H1 (cell line): ENCODE results near the gene APBB3. TPM values are rescaled to one million over a fixed set of nuclear protein-coding genes. Genes with fewer than 3 reads are reported as not detected.
A peak's percentile ranks its signal among the peaks of the same experiment; 100 is the strongest.

ENCODE experiments used
- CTCF ChIA-PET: fragments of 300-600 bp; sonication (Branson Sonifier 250); formaldehyde crosslinking; loops from one replicate; lab custom pipeline; 2021; ENCODE audit not compliant: partially characterized antibody; lab: Charles Lee
- POLR2A ChIA-PET: fragments of 300-600 bp; sonication (Branson Sonifier 250); formaldehyde crosslinking; loops from one replicate; lab custom pipeline; 2021; ENCODE audit warnings: inconsistent platforms; ENCODE audit not compliant: partially characterized antibody; lab: Charles Lee
- DNase-seq, 2 experiments: peaks; one replicate each; pipeline versions ENCODE4 v3.0.0 to v3.0.0-alpha.2; 2010 to 2022; ENCODE audit warnings: low spot score in 2 of 2, low read depth in 1 of 2, mixed read lengths in 1 of 2
- FAIRE-seq: peaks from 2 replicates; lab custom pipeline; 2011; peaks lifted over from hg19 to GRCh38; lab: Jason Lieb, UNC
- H2AFZ ChIP-seq: 2 replicates; pipeline ENCODE4 v1.8.1; 2012; ENCODE audit warnings: low read length, inconsistent platforms
- H2AK5ac ChIP-seq: 2 replicates; pipeline ENCODE4 v1.6.1; 2013; ENCODE audit warnings: low read depth, low read length
- H2BK120ac ChIP-seq: replicated peaks from 2 replicates; pipeline ENCODE3; 2013; ENCODE audit warnings: low read depth, low read length, inconsistent platforms
- H2BK12ac ChIP-seq: 2 replicates; pipeline ENCODE4 v1.6.1; 2013; ENCODE audit warnings: low read depth, low read length
- H2BK15ac ChIP-seq: 2 replicates; pipeline ENCODE4 v1.6.1; 2013; ENCODE audit warnings: low read length
- H2BK20ac ChIP-seq: 2 replicates; pipeline ENCODE4 v1.6.1; 2013; ENCODE audit warnings: low read length
- H2BK5ac ChIP-seq: 2 replicates; pipeline ENCODE4 v1.6.1; 2013; ENCODE audit warnings: low read depth, low read length
- H3K14ac ChIP-seq: 2 replicates; pipeline ENCODE4 v1.6.1; 2013; ENCODE audit warnings: inconsistent platforms; ENCODE audit not compliant: insufficient read length
- H3K18ac ChIP-seq: 2 replicates; pipeline ENCODE4 v1.6.1; 2013; ENCODE audit warnings: low read length; ENCODE audit errors: extremely low read depth
- H3K23ac ChIP-seq: 2 replicates; pipeline ENCODE4 v1.6.1; 2013; ENCODE audit warnings: inconsistent platforms; ENCODE audit not compliant: insufficient read length
- H3K23me2 ChIP-seq: 2 replicates; pipeline ENCODE4 v1.6.1; 2013; ENCODE audit warnings: low read depth, low read length
- H3K27ac ChIP-seq: 2 replicates; pipeline ENCODE4 v1.6.1; 2011; ENCODE audit warnings: low read depth, low read length, inconsistent platforms
- H3K27me3 ChIP-seq, 4 experiments: replicated peaks in 1 of 4; 1 replicate in 1 of 4; 2 replicates in 3 of 4; pipeline versions ENCODE4 v1.6.1 to v1.8.1; 2011 to 2013; ENCODE audit warnings: low read length in 3 of 4, mild to moderate bottlenecking in 3 of 4, inconsistent platforms in 2 of 4, mixed read lengths in 2 of 4, moderate library complexity in 1 of 4; ENCODE audit not compliant: control insufficient read depth in 3 of 4, insufficient read depth in 3 of 4; ENCODE audit errors: extremely low read depth in 1 of 4
- H3K36me3 ChIP-seq, 4 experiments: 2 replicates each; pipeline versions ENCODE4 v1.6.1 to v1.8.1; 2011 to 2013; ENCODE audit warnings: mild to moderate bottlenecking in 4 of 4, low read length in 3 of 4, moderate library complexity in 2 of 4, control low read depth in 1 of 4, inconsistent platforms in 1 of 4; ENCODE audit not compliant: insufficient read depth in 4 of 4, control insufficient read depth in 2 of 4
- H3K4ac ChIP-seq: replicated peaks from 2 replicates; pipeline ENCODE3; 2013; ENCODE audit warnings: low read length, low read depth, mixed read lengths, inconsistent platforms; ENCODE audit not compliant: insufficient read length
- H3K4me1 ChIP-seq, 4 experiments: replicated peaks in 1 of 4; 1 replicate in 1 of 4; 2 replicates in 3 of 4; pipeline versions ENCODE4 v1.6.1 to v1.8.1; 2011 to 2013; ENCODE audit warnings: low read length in 3 of 4, inconsistent platforms in 2 of 4, mixed read lengths in 1 of 4; ENCODE audit not compliant: insufficient read depth in 4 of 4, control insufficient read depth in 3 of 4
- H3K4me2 ChIP-seq, 2 experiments: 2 replicates each; pipeline versions ENCODE4 v1.6.1 to v1.8.1; 2011 to 2013; ENCODE audit warnings: low read depth in 2 of 2, low read length in 2 of 2, control low read depth in 1 of 2, inconsistent platforms in 1 of 2, mild to moderate bottlenecking in 1 of 2; ENCODE audit not compliant: insufficient read depth in 1 of 2
- H3K4me3 ChIP-seq, 4 experiments: fragments of 200-600, 300-600 bp in 1 of 4; sonication (generic), shearing (Covaris generic), sonication (Bioruptor Twin) in 1 of 4; 2 replicates each; pipeline versions ENCODE4 v1.5.1 to v1.8.1; 2011 to 2016; ENCODE audit warnings: low read length in 4 of 4, low read depth in 3 of 4, control low read depth in 2 of 4, inconsistent platforms in 2 of 4, mild to moderate bottlenecking in 2 of 4, mixed read lengths in 1 of 4, moderate library complexity in 1 of 4; ENCODE audit not compliant: insufficient read depth in 2 of 4; ENCODE audit errors: extremely low read depth in 1 of 4
- H3K56ac ChIP-seq: replicated peaks from 2 replicates; pipeline ENCODE3; 2013; ENCODE audit warnings: low read depth, mild to moderate bottlenecking, mixed read lengths, low read length, inconsistent platforms; ENCODE audit not compliant: insufficient read length
- H3K79me1 ChIP-seq: 2 replicates; pipeline ENCODE4 v1.6.1; 2013; ENCODE audit warnings: low read depth, low read length, control low read depth
- H3K79me2 ChIP-seq, 2 experiments: 2 replicates each; pipeline versions ENCODE4 v1.6.1 to v1.8.1; 2012 to 2013; ENCODE audit warnings: low read length in 2 of 2, mild to moderate bottlenecking in 2 of 2, inconsistent platforms in 1 of 2; ENCODE audit not compliant: insufficient read depth in 2 of 2, control insufficient read depth in 1 of 2
- H3K9ac ChIP-seq, 4 experiments: replicated peaks in 1 of 4; 1 replicate in 1 of 4; 2 replicates in 3 of 4; pipeline versions ENCODE4 v1.6.1 to v1.8.1; 2011 to 2013; ENCODE audit warnings: low read depth in 3 of 4, low read length in 3 of 4, control low read depth in 2 of 4, mild to moderate bottlenecking in 2 of 4, moderate library complexity in 2 of 4, inconsistent platforms in 1 of 4; ENCODE audit errors: extremely low read depth in 1 of 4
- H3K9me3 ChIP-seq, 2 experiments: 2 replicates each; pipeline versions ENCODE4 v1.6.1 to v1.8.1; 2012 to 2013; ENCODE audit warnings: mild to moderate bottlenecking in 2 of 2, moderate library complexity in 2 of 2, control low read depth in 1 of 2, inconsistent platforms in 1 of 2, low read depth in 1 of 2, low read length in 1 of 2, mixed read lengths in 1 of 2; ENCODE audit not compliant: insufficient read depth in 2 of 2
- H4K20me1 ChIP-seq, 2 experiments: replicated peaks in 1 of 2; 2 replicates each; pipeline versions ENCODE3 to v1.8.1; 2011 to 2013; ENCODE audit warnings: inconsistent platforms in 2 of 2, low read length in 2 of 2, mild to moderate bottlenecking in 1 of 2; ENCODE audit not compliant: insufficient read depth in 2 of 2, control insufficient read depth in 1 of 2
- H4K5ac ChIP-seq: 2 replicates; pipeline ENCODE4 v1.6.1; 2013; ENCODE audit warnings: low read length, low read depth, mixed read lengths, inconsistent platforms; ENCODE audit not compliant: insufficient read length
- H4K8ac ChIP-seq: 2 replicates; pipeline ENCODE4 v1.8.0; 2013; ENCODE audit warnings: mild to moderate bottlenecking, moderate library complexity, low read length, inconsistent platforms; ENCODE audit not compliant: insufficient read depth; ENCODE audit errors: extremely low read depth
- H4K91ac ChIP-seq: replicated peaks from 2 replicates; pipeline ENCODE3; 2013; ENCODE audit warnings: low read length, mixed read lengths, inconsistent platforms; ENCODE audit not compliant: insufficient read length
- ATF3 ChIP-seq: IDR thresholded peaks from 2 replicates; pipeline ENCODE4 v1.6.1; 2011; ENCODE audit warnings: low read depth, mild to moderate bottlenecking, low read length; ENCODE audit not compliant: insufficient read depth
- CBX8 ChIP-seq: fragments of 300-800, 300-1000 bp; sonication (generic); IDR thresholded peaks from 2 replicates; pipeline ENCODE4 v1.7.1; 2016; ENCODE audit warnings: low read depth, low read length, borderline replicate concordance
- CHD1 ChIP-seq: IDR thresholded peaks from 2 replicates; pipeline ENCODE4 v1.6.1; 2012; ENCODE audit warnings: low read depth, low read length, improper control_type of control experiment
- CREB1 ChIP-seq: IDR thresholded peaks from 2 replicates; pipeline ENCODE4 v1.6.1; 2012; ENCODE audit warnings: inconsistent platforms
- FOSL1 ChIP-seq: IDR thresholded peaks from 2 replicates; pipeline ENCODE4 v1.6.1; 2011; ENCODE audit warnings: mild to moderate bottlenecking, low read depth, low read length, moderate library complexity; ENCODE audit not compliant: insufficient read depth
- HDAC2 ChIP-seq, 2 experiments: fragments of 300-600 bp in 1 of 2; sonication (generic) in 1 of 2; IDR thresholded peaks; 2 replicates each; pipeline ENCODE4 v1.6.1; 2011 to 2012; ENCODE audit warnings: low read depth in 2 of 2, low read length in 2 of 2, mild to moderate bottlenecking in 2 of 2, moderate library complexity in 2 of 2, borderline replicate concordance in 1 of 2, inconsistent platforms in 1 of 2
- HDAC6 ChIP-seq: IDR thresholded peaks from one replicate; pipeline ENCODE4 v1.7.1; 2012; ENCODE audit warnings: low read depth, mild to moderate bottlenecking, inconsistent platforms, low read length, moderate library complexity
- MAFK ChIP-seq: IDR thresholded peaks from 2 replicates; pipeline ENCODE4 v1.6.1; 2012; ENCODE audit warnings: low read depth, mild to moderate bottlenecking, improper control_type of control experiment, low read length
- NANOG ChIP-seq: IDR thresholded peaks from 2 replicates; pipeline ENCODE4 v1.6.1; 2011; ENCODE audit warnings: low read length, low read depth, mild to moderate bottlenecking, inconsistent platforms; ENCODE audit not compliant: insufficient read depth, poor library complexity, severe bottlenecking
- POLR2A ChIP-seq, 2 experiments: IDR thresholded peaks; 1 replicate in 1 of 2; 2 replicates in 1 of 2; pipeline ENCODE4 v1.6.1; 2011; ENCODE audit warnings: low read depth in 2 of 2, low read length in 2 of 2, mild to moderate bottlenecking in 2 of 2; ENCODE audit errors: control extremely low read depth in 1 of 2
- RFX5 ChIP-seq: IDR thresholded peaks from 2 replicates; pipeline ENCODE4 v1.6.1; 2011; ENCODE audit warnings: low read depth, low read length, improper control_type of control experiment, borderline replicate concordance
- SIRT6 ChIP-seq: IDR thresholded peaks from one replicate; pipeline ENCODE4 v1.7.1; 2012; ENCODE audit warnings: low read length, inconsistent platforms
- SP2 ChIP-seq: IDR thresholded peaks from 2 replicates; pipeline ENCODE4 v1.6.1; 2012; ENCODE audit warnings: mild to moderate bottlenecking, low read length, inconsistent platforms
- WGBS, 2 experiments: shearing (Covaris generic) in 1 of 2; methylation state at CpG; one replicate each; pipeline versions ENCODE4 v1.1.6 to v1.1.7; 2013 to 2015; ENCODE audit warnings: low lambda C conversion rate in 2 of 2, mixed read lengths in 2 of 2, inconsistent platforms in 1 of 2, low coverage in 1 of 2, missing lambda C conversion rate in 1 of 2; ENCODE audit not compliant: insufficient replicate concordance in 2 of 2, insufficient coverage in 1 of 2, insufficient read length in 1 of 2; ENCODE audit errors: extremely low coverage in 1 of 2, missing lambda C conversion rate in 1 of 2; 5-methylcytosine and 5-hydroxymethylcytosine counted together
- polyA plus RNA-seq, 7 experiments: library from polyadenylated mRNA; depleted of rRNA in 3 of 7; stranded (reverse) in 5 of 7; unstranded in 2 of 7; fragments of >200 nt in 5 of 7; fragments of 200-250 nt in 2 of 7; gene quantifications; 1 replicate in 5 of 7; 2 replicates in 1 of 7; 4 replicates in 1 of 7; pipeline versions ENCODE4 v1.2.1 to v1.2.3, GENCODE V29; 2011 to 2013; ENCODE audit warnings: missing spikeins in 2 of 7, mixed read lengths in 2 of 7
- total RNA-seq: library from RNA; stranded (reverse); fragmentation: NEBNext Ultra II Directional; extraction: Animal tissue kit (Norgen Biotek cat#: 25700); gene quantifications from 2 replicates; pipeline ENCODE4 v1.2.1, GENCODE V29; 2021

APBB3 gene
- total and polyA plus RNA-seq, 2 of the 8 experiments (the other 6 are each of a cell fraction or from before 2014, with no cell fraction given), result 16.0 to 21.9 TPM

- H3K79me2 ChIP-seq, result peaks cover 3 to 9% of the 10 kb centered on the region in 2 experiments; a peak in 3 of 4 replicates
- no peak overlapping the region for H4K8ac ChIP-seq
- peaks cover 0 to 18% (median 13%) of the 10 kb centered on the region in 4 experiments; a peak in 4 of 8 replicates for H3K36me3 ChIP-seq
- no peak overlapping the region for H4K5ac ChIP-seq
- peaks cover 0 to 11% (median 4%) of the 10 kb centered on the region in 4 experiments; a peak in 5 of 7 replicates for H3K4me1 ChIP-seq
- no peak overlapping the region for H3K14ac ChIP-seq
- H3K79me1 ChIP-seq, result peaks cover 7% of the 10 kb centered on the region
- 85% methylated on average over 4 of the region's 4 CpGs; no CpG with 5 or more reads in 1 of the 2 experiments for WGBS, 2 experiments
- H3K18ac ChIP-seq, result no peak overlapping the region
- POLR2A ChIA-PET, result interaction anchor here (1.0 to 10.0 kb wide), 5 partner anchors 9 to 77 kb away, joined by 3 to 94 read pairs (median 4); partner anchors contain the start of genes EIF4EBP3, SRA1 and TMCO6
- no peak overlapping the region for H2BK20ac ChIP-seq
- H2AK5ac ChIP-seq, result no peak overlapping the region
- no peak overlapping the region for H2AFZ ChIP-seq
- no peaks in the 10 kb centered on the region; a peak in 1 of 7 replicates for H3K27me3 ChIP-seq
- no peak overlapping the region for H3K4ac ChIP-seq
- no peak for DNase-seq
- H3K27ac ChIP-seq, result no peak overlapping the region
- no peak overlapping the region for H2BK15ac ChIP-seq
- H3K4me3 ChIP-seq, result peak overlapping the region in 1 of 4 experiments; percentile 90; a peak in 2 of 8 replicates
- H3K23me2 ChIP-seq, result peaks cover 14% of the 10 kb centered on the region
- H3K4me2 ChIP-seq, result peak overlapping the region; percentile 90 to 98; a peak in 3 of 4 replicates
- H2BK5ac ChIP-seq, result no peak overlapping the region
- CTCF ChIA-PET, result interaction anchor here (0.6 to 3.4 kb wide), 3 partner anchors 12 to 203 kb away, joined by 3 to 20 read pairs (median 3); no protein-coding TSS in a partner anchor
- H3K23ac ChIP-seq, result no peak overlapping the region
- no peak overlapping the region for H3K9ac ChIP-seq
- FAIRE-seq, result no peak
- no peak overlapping the region for H2BK12ac ChIP-seq
- H4K20me1 ChIP-seq, result no peaks in the 10 kb centered on the region
- no peak overlapping the region for H4K91ac ChIP-seq
- no peaks in the 10 kb centered on the region for H3K9me3 ChIP-seq
- no peak overlapping the region for H3K56ac ChIP-seq
- TF ChIP-seq ATF3 (no peak), MAFK (no peak), HDAC6 (no peak), RFX5 (no peak), FOSL1 (no peak), NANOG (no peak), SP2 (no peak), SIRT6 (no peak), POLR2A (IDR thresholded peaks at IDR 0.05; ENCODE audit: control extremely low read depth in 1 of 2, low read depth in 2 of 2, low read length in 2 of 2) (no peak), CREB1 (no peak), CBX8 (no peak), HDAC2 (IDR thresholded peaks at IDR 0.05; ENCODE audit: borderline replicate concordance in 1 of 2, low read depth in 2 of 2, low read length in 2 of 2) (no peak), CHD1 (no peak)
- H2BK120ac ChIP-seq, result no peak overlapping the region
These were observed 1.3 kb upstream of the APBB3 start for GRCh38 chr5:140565780-140566095.
